Stomach (tissue), 9 donors: ENCODE results near the gene FBXO48. TPM values are rescaled to one million over a fixed set of nuclear protein-coding genes. Genes with fewer than 3 reads are reported as not detected.
"Not testable (repeated sequence)": the region's sequence is repeated elsewhere in the genome, so short reads cannot be mapped to it uniquely, and the experiment has no call there.

Source experiments
- DNase-seq, 2 donors: peaks; one replicate each; pipeline versions ENCODE4 v3.0.0 to v3.0.0-alpha.2; 2013 to 2019
- H3K27ac ChIP-seq, 5 donors: fragments of 200-600 bp in 4 of 5; sonication (generic) in 4 of 5; one replicate each; pipeline ENCODE4 v1.5.1; 2013 to 2019; ENCODE audit warnings: mild to moderate bottlenecking in 1 of 5, moderate library complexity in 1 of 5
- H3K27me3 ChIP-seq, 3 donors: fragments of 200-600 bp; sonication (generic); one replicate each; pipeline ENCODE4 v1.5.1; 2017 to 2019; ENCODE audit warnings: mixed run types in 1 of 3
- H3K36me3 ChIP-seq, 4 donors: fragments of 200-600 bp; sonication (generic); 1 replicate in 3 of 4; 2 replicates in 1 of 4; pipeline ENCODE4 v1.5.1; 2016 to 2019
- H3K4me1 ChIP-seq, 4 donors: fragments of 200-600 bp; sonication (generic); one replicate each; pipeline ENCODE4 v1.5.1; 2016 to 2019
- H3K4me3 ChIP-seq, 4 donors: fragments of 200-600 bp; sonication (generic) in 3 of 4; one replicate each; pipeline ENCODE4 v1.5.1; 2016 to 2019; ENCODE audit warnings: mild to moderate bottlenecking in 1 of 4
- H3K9me3 ChIP-seq, 4 donors: fragments of 200-600 bp; sonication (generic); one replicate each; pipeline ENCODE4 v1.5.1; 2016 to 2019
- EP300 ChIP-seq: sonication (generic); formaldehyde crosslinking; IDR thresholded peaks from one replicate; pipeline ENCODE4 v1.6.1; 2017; ENCODE audit warnings: antibody characterized with exemption
- POLR2A ChIP-seq, 4 donors: fragments of 450-650 bp; IDR thresholded peaks; one replicate each; pipeline ENCODE4 v1.6.1; 2016; ENCODE audit warnings: antibody characterized with exemption in 4 of 4, control low read depth in 2 of 4, mild to moderate bottlenecking in 1 of 4, moderate library complexity in 1 of 4
- POLR2AphosphoS5 ChIP-seq, 3 donors: sonication (generic); formaldehyde crosslinking; IDR thresholded peaks; one replicate each; pipeline ENCODE4 v1.6.1; 2016; ENCODE audit warnings: antibody characterized with exemption in 3 of 3
- WGBS, 5 donors: extraction: QIAGEN DNeasy Blood & Tissue Kit in 3 of 5; methylation state at CpG; one replicate each; pipeline versions ENCODE4 v1.1.5 to v1.1.7; 2013 to 2018; 5-methylcytosine and 5-hydroxymethylcytosine counted together
- intact Hi-C: fragments of 100-400 bp; cut with DNase I; formaldehyde crosslinking; loops from one replicate; pipeline ENCODE4 v1.15.1; 2023; ENCODE audit warnings: low total_unique reads
- polyA plus RNA-seq, 3 donors: library from polyadenylated mRNA; stranded (reverse); fragments of 200-250 nt; gene quantifications; one replicate each; pipeline ENCODE4 v1.2.3, GENCODE V29; 2013
- total RNA-seq, 5 donors: library from RNA; depleted of rRNA; stranded (reverse); fragments of >200 nt; gene quantifications; one replicate each; pipeline versions ENCODE4 v1.1.0 to v1.2.3, GENCODE V29; 2014 to 2016
- TF ChIP-seq, protein P1 (sequence below), 7 experiments: fragments of 450-650 bp in 4 of 7; fragments of 200-600 bp in 3 of 7; sonication (generic) in 3 of 7; IDR thresholded peaks; one replicate each; pipeline ENCODE4 v1.5.1; 2016 to 2019; ENCODE audit warnings: antibody characterized with exemption in 7 of 7, control low read depth in 2 of 7, mild to moderate bottlenecking in 1 of 7
- donor health status: healthy with polysubstance abuse.
- donor health status: Bipolar disorder and iron deficiency.
- donor health status: healthy.

Gene FBXO48
- total and polyA plus RNA-seq, 8 donors, result 0.43 to 1.2 (median 0.58) TPM; not detected in 1

GRCh38 chr2:68452158-68452900, 14.8 kb downstream of the FBXO48 start:
- WGBS, 5 donors, result 62 to 78% (median 72%) methylated on average over 5 of the region's 5 CpGs
- TF ChIP-seq POLR2AphosphoS5 (IDR thresholded peaks at IDR 0.05) (no peak), EP300 (no peak), POLR2A (IDR thresholded peaks at IDR 0.05) (no peak)
- TF ChIP-seq, protein P1, sequence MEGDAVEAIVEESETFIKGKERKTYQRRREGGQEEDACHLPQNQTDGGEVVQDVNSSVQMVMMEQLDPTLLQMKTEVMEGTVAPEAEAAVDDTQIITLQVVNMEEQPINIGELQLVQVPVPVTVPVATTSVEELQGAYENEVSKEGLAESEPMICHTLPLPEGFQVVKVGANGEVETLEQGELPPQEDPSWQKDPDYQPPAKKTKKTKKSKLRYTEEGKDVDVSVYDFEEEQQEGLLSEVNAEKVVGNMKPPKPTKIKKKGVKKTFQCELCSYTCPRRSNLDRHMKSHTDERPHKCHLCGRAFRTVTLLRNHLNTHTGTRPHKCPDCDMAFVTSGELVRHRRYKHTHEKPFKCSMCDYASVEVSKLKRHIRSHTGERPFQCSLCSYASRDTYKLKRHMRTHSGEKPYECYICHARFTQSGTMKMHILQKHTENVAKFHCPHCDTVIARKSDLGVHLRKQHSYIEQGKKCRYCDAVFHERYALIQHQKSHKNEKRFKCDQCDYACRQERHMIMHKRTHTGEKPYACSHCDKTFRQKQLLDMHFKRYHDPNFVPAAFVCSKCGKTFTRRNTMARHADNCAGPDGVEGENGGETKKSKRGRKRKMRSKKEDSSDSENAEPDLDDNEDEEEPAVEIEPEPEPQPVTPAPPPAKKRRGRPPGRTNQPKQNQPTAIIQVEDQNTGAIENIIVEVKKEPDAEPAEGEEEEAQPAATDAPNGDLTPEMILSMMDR (IDR thresholded peaks at IDR 0.05), result no peak
- no peak overlapping the region for H3K27ac ChIP-seq
- peaks cover 0 to 7% (median 2%) of the 10 kb centered on the region in 4 donors for H3K9me3 ChIP-seq
- H3K27me3 ChIP-seq, result no peaks in the 10 kb centered on the region
- H3K4me1 ChIP-seq, result no peaks in the 10 kb centered on the region
- no peak for DNase-seq
- no peak overlapping the region for H3K4me3 ChIP-seq
- H3K36me3 ChIP-seq, result no peaks in the 10 kb centered on the region
- intact Hi-C loops, result no loop called here

DNA sequence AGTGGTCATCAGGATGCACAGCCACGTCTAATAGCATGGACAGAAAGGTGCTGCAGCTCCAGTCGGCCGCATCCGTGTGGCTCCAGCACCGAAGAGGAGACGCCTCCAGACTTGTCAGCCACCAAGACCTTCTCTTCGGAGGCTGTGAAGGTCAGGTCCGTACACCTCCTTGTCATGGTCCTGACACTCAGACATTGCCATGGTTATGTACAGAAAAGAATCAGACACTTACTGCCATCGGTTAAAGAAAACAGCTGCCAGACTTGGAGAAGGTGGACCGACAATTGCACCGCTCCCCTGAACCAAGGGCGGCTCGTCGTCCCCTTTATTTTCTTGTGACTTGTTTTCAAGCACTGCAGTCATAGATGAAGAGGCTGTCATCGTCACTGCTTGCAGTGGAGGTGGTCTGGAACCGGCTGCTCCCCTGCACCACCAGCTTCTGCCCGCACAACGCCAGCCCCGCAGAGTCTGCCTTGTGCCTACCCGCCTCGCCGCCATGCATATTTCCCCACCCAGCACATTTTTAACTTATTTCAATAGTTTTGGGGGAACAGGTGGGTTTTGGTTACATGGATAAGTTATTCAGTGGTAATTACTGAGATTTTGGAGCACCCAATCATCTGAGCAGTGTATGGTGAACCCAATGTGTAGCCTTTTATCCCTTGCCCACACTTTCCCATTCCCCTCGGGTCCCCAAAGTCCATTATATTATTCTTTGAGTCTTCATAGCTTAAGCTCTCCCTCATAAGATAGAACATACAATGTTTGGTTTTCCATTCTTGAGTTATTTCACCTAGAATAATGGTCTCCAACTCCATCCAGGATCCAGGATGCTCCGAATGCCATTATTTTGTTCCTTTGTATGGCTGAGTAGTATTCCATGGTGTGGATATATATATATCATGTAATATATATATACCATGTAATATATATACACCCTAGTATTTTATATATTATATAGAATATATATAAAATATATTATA, 18.1 kb downstream of the FBXO48 start:
- no peaks in the 10 kb centered on the region for H3K4me1 ChIP-seq
- no peak for DNase-seq
- H3K27me3 ChIP-seq, result no peaks in the 10 kb centered on the region
- H3K4me3 ChIP-seq, result no peak overlapping the region
- peaks cover 0 to 7% (median 2%) of the 10 kb centered on the region in 4 donors for H3K9me3 ChIP-seq
- WGBS, 5 donors, result 92 to 97% (median 96%) methylated on average over 19 to 24 of the region's 24 CpGs
- intact Hi-C loops, result loop anchor here (5.0 kb wide), 2 partner anchors 87 to 182 kb away; no protein-coding TSS in a partner anchor
- no peaks in the 10 kb centered on the region for H3K36me3 ChIP-seq
- H3K27ac ChIP-seq, result no peak overlapping the region
- TF ChIP-seq, protein P1 (IDR thresholded peaks at IDR 0.05), result no peak
- TF ChIP-seq POLR2AphosphoS5 (IDR thresholded peaks at IDR 0.05), result no peak
- no peak for TF ChIP-seq POLR2A (IDR thresholded peaks at IDR 0.05)
- TF ChIP-seq EP300, result no peak

DNA sequence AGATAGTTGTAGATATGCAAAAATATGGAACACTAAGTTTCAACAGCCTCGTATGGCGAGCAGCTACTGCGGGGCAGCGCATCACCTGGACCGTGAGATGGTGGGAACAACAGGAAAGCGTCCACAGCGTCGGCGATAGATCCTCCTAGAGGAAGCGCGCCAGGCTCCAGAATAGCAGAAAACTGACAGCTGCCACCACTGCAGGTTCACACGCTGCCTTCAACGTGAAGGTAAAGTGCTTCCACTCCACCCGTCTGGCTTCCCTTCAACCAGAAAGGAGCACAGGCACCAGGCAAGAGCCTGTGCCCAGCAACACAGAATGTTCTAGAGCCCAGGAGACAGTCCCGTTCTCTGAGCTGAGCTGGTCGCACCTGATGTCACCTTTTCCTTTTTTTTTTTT, 20.0 kb downstream of the FBXO48 start:
- Histone ChIP-seq H3K9me3 (peaks cover 0 to 7% (median 2%) of the 10 kb centered on the region in 4 donors), H3K36me3 (no peaks in the 10 kb centered on the region), H3K27me3 (no peaks in the 10 kb centered on the region), H3K27ac (no peak overlapping the region), H3K4me1 (no peaks in the 10 kb centered on the region), H3K4me3 (no peak overlapping the region)
- no peak for DNase-seq
- WGBS, 5 donors, result 88 to 93% (median 90%) methylated on average over 16 of the region's 16 CpGs
- TF ChIP-seq POLR2A (IDR thresholded peaks at IDR 0.05), result no peak
- TF ChIP-seq, protein P1 (IDR thresholded peaks at IDR 0.05), result no peak
- TF ChIP-seq POLR2AphosphoS5 (IDR thresholded peaks at IDR 0.05), result no peak
- TF ChIP-seq EP300, result no peak
- intact Hi-C loops, result loop anchor here (5.0 kb wide), 2 partner anchors 85 to 180 kb away; no protein-coding TSS in a partner anchor

- H3K4me1 ChIP-seq, H3K9me3 ChIP-seq, H3K36me3 ChIP-seq, H3K4me3 ChIP-seq, H3K27ac ChIP-seq, DNase-seq, H3K27me3 ChIP-seq: not testable (repeated sequence)
- intact Hi-C loops, result loop anchor here (5.0 kb wide), 2 partner anchors 84 to 179 kb away; no protein-coding TSS in a partner anchor
- 70 to 92% (median 83%) methylated on average over 1 to 3 of the region's 3 CpGs for WGBS, 5 donors
Measured at GRCh38 chr2:68446425-68446824, 20.7 kb downstream of the FBXO48 start.
